Smooth muscle cell (in vitro differentiated cells): Measurements from ENCODE around the gene SYNGR1. TPM values are rescaled to one million over a fixed set of nuclear protein-coding genes. Genes with fewer than 3 reads are reported as not detected.

Source experiments
- DNase-seq: peaks from one replicate; lab custom pipeline; 2025; ENCODE audit not compliant: unreplicated experiment; lab: John Stamatoyannopoulos, UW
- H2AFZ ChIP-seq: fragments of 200-600 bp; sonication (generic); 2 replicates; pipeline ENCODE4 v1.6.0; 2016; ENCODE audit warnings: antibody characterized with exemption, low read depth, mild to moderate bottlenecking
- H3F3A ChIP-seq: fragments of 200-600 bp; sonication (generic); 2 replicates; pipeline ENCODE4 v1.6.0; 2017; ENCODE audit warnings: antibody characterized with exemption, low read depth
- H3K27ac ChIP-seq: fragments of 200-600 bp; sonication (generic); 2 replicates; pipeline ENCODE4 v1.5.1; 2016; ENCODE audit warnings: low read depth, mild to moderate bottlenecking
- H3K27me3 ChIP-seq: fragments of 200-600 bp; sonication (generic); 2 replicates; pipeline ENCODE4 v1.6.1; 2016; ENCODE audit warnings: low read depth, mild to moderate bottlenecking
- H3K36me3 ChIP-seq: fragments of 200-600 bp; sonication (generic); 2 replicates; pipeline ENCODE4 v1.5.1; 2016; ENCODE audit warnings: low read depth
- H3K4me1 ChIP-seq: fragments of 200-600 bp; sonication (generic); 2 replicates; pipeline ENCODE4 v1.5.1; 2016; ENCODE audit warnings: low read depth
- H3K4me2 ChIP-seq: fragments of 200-600 bp; sonication (generic); 2 replicates; pipeline ENCODE4 v1.6.0; 2016; ENCODE audit warnings: mild to moderate bottlenecking
- H3K4me3 ChIP-seq: fragments of 200-600 bp; sonication (generic); 2 replicates; pipeline ENCODE4 v1.5.1; 2016; ENCODE audit warnings: mild to moderate bottlenecking
- H3K79me2 ChIP-seq: fragments of 200-600 bp; sonication (generic); 2 replicates; pipeline ENCODE4 v1.6.0; 2016; ENCODE audit warnings: low read depth, mild to moderate bottlenecking
- H3K9ac ChIP-seq: fragments of 200-600 bp; sonication (generic); 2 replicates; pipeline ENCODE4 v1.6.0; 2016; ENCODE audit warnings: low read depth
- H3K9me3 ChIP-seq: fragments of 200-600 bp; sonication (generic); replicated peaks from 2 replicates; pipeline ENCODE4 v1.5.1; 2016; ENCODE audit warnings: low read depth
- H4K20me1 ChIP-seq: fragments of 200-600 bp; sonication (generic); 2 replicates; pipeline ENCODE4 v1.6.0; 2016; ENCODE audit warnings: low read depth
- WGBS: methylation state at CpG from one replicate; pipeline ENCODE4 v1.1.7; 2016; ENCODE audit warnings: low lambda C conversion rate; 5-methylcytosine and 5-hydroxymethylcytosine counted together
- polyA plus RNA-seq: library from polyadenylated mRNA; unstranded; fragments of >200 nt; fragmentation: Nextera tagmentation; extraction: Ambion mirVana; gene quantifications from 2 replicates; pipeline ENCODE4 v1.2.1, GENCODE V29; 2016
- total RNA-seq: library from RNA; depleted of rRNA; stranded (reverse); fragments of >200 nt; gene quantifications from 2 replicates; pipeline ENCODE4 v1.2.3, GENCODE V29; 2014
- TF ChIP-seq, protein P1 (sequence below): fragments of 200-600 bp; sonication (generic); IDR thresholded peaks from 2 replicates; pipeline ENCODE4 v1.5.1; 2017; ENCODE audit warnings: borderline replicate concordance, mild to moderate bottlenecking, antibody characterized with exemption; ENCODE audit not compliant: insufficient read depth, poor library complexity, severe bottlenecking

The SYNGR1 gene
- total and polyA plus RNA-seq, 2 experiments from 2014 or later: 26.7 to 58.0 TPM

DNA sequence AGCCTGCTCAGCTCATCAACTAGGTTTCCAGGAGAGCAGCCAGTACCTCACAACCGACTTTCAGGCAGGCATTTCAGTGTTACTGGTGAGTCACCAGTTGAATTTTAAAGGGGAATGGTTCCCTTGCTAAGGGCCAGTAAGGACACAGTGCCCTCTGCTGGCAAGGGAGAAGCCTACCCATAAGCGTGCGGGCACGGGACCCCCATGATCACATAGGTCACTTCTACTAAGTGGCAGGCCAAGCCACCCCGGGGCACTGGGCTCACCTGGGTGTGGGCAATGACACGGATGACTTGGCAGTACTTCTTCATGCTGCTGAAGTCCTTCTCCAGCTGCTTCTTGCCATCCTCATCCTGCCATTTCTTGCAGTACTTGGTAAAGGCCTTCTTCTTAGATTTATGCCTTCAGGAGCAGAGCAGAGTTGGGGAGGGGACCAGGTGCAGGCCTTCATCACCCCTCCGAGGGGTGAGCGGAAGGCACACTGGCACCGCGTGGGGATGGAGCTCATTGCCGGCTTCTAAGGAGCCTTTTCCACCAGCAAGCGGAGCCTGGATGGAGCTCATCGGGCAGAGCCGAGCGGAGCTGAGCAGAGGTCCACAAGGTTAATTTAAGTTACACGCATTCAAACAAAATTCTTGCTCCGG, 33.2 kb upstream of the SYNGR1 start:
- 55% methylated on average over 17 of the region's 17 CpGs for WGBS
- no peak overlapping the region for H2AFZ ChIP-seq
- peak overlapping the region; percentile 94 for H3K27ac ChIP-seq
- peak overlapping the region; percentile 89 for H3K9ac ChIP-seq
- H3F3A ChIP-seq: peaks cover 66% of the 10 kb centered on the region
- TF ChIP-seq, protein P1, sequence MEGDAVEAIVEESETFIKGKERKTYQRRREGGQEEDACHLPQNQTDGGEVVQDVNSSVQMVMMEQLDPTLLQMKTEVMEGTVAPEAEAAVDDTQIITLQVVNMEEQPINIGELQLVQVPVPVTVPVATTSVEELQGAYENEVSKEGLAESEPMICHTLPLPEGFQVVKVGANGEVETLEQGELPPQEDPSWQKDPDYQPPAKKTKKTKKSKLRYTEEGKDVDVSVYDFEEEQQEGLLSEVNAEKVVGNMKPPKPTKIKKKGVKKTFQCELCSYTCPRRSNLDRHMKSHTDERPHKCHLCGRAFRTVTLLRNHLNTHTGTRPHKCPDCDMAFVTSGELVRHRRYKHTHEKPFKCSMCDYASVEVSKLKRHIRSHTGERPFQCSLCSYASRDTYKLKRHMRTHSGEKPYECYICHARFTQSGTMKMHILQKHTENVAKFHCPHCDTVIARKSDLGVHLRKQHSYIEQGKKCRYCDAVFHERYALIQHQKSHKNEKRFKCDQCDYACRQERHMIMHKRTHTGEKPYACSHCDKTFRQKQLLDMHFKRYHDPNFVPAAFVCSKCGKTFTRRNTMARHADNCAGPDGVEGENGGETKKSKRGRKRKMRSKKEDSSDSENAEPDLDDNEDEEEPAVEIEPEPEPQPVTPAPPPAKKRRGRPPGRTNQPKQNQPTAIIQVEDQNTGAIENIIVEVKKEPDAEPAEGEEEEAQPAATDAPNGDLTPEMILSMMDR: peak; percentile 94
- H3K27me3 ChIP-seq: no peaks in the 10 kb centered on the region
- H4K20me1 ChIP-seq: peaks cover 78% of the 10 kb centered on the region
- H3K36me3 ChIP-seq: peaks cover 7% of the 10 kb centered on the region
- peak overlapping the region; percentile 94 for H3K4me3 ChIP-seq
- H3K4me1 ChIP-seq: peaks cover 30% of the 10 kb centered on the region
- peak overlapping the region; percentile 98 for H3K4me2 ChIP-seq
- DNase-seq: peak; percentile 37
- peaks cover 57% of the 10 kb centered on the region for H3K79me2 ChIP-seq
- H3K9me3 ChIP-seq: no peaks in the 10 kb centered on the region

DNA sequence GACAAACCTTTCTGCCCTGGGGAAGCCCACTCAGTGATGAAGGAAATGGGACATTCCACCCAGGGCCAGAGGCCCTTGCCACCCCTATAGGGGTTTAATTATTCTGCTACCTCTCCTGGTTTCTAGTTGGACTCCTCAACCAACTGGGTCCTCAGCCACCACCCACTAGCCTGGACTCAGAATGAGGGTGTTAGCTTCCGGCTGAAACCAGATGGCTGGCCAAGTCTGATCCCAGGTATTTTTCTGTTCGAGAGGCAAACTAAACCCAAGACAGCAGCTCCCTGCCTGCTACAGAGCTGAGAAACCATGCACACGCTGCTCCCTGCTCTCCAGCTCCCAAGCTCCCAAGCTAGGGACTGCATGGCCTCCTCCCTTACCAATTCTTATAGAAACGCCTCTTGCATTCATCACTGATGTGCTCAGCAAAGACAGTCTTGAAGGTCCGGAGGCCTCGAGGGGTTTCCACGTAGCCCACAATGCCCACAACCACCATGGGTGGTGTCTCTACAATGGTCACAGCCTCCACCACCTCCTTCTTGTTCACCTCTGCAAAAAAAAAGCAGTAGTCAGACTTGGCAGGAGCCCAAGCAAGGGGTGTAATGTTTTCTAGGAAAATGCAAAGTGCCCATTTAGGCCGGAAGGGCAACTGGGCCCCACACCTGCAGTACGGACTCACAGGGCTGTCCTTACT, 32.6 kb upstream of the SYNGR1 start:
- Histone ChIP-seq H3K36me3 (peaks cover 7% of the 10 kb centered on the region), H3F3A (peaks cover 59% of the 10 kb centered on the region), H3K4me1 (peaks cover 30% of the 10 kb centered on the region), H3K4me3 (peak overlapping the region; percentile 94), H3K9me3 (no peaks in the 10 kb centered on the region), H2AFZ (no peak overlapping the region), H3K27me3 (no peaks in the 10 kb centered on the region), H3K9ac (peak overlapping the region; percentile 89), H3K27ac (peak overlapping the region; percentile 94), H4K20me1 (peaks cover 71% of the 10 kb centered on the region), H3K79me2 (peaks cover 57% of the 10 kb centered on the region), H3K4me2 (peak overlapping the region; percentile 98)
- TF ChIP-seq, protein P1: no peak
- WGBS: 30% methylated on average over 9 of the region's 9 CpGs
- DNase-seq: no peak

DNA sequence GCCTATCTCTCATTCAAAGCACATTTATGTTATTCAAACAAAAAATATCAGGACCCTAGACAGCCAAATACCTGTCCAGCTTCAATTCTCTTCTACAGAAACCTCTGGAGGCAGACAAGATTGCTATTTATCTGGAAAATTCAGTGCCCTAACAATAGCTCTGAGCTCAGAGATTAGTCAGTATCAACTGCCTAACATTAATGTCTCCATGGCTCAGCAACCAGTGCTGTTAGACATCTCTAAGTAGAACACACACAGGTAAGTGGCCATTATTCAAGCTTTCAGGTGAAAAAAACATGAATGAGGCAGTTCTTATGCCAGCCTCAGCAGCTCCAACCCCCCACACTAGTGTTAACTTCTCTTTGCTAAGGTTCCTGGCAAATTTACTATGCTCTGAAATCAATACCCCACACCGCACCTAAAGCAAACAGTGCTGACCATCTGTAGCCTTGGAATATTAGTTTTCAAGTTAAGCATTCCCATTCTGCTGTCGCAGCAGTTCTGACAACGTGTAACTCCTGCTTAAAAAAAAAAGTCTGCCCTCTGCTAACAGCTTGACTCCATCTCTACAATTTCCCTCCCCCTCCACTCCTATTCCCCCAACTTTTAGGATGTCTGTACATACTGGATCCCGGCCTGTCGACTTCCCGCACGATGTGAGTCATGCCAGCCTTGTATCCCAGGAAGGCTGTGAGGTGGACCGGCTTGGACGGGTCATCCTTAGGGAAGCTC, 31.9 kb upstream of the SYNGR1 start:
- Histone ChIP-seq H3K36me3 (peaks cover under 1% of the 10 kb centered on the region), H3K4me1 (peaks cover 30% of the 10 kb centered on the region), H3K9me3 (no peaks in the 10 kb centered on the region), H3K4me2 (peak overlapping the region; percentile 98), H4K20me1 (peaks cover 64% of the 10 kb centered on the region), H3K9ac (peak overlapping the region; percentile 89), H2AFZ (no peak overlapping the region), H3K79me2 (peaks cover 57% of the 10 kb centered on the region), H3K4me3 (peak overlapping the region; percentile 94), H3K27ac (peak overlapping the region; percentile 94), H3K27me3 (no peaks in the 10 kb centered on the region), H3F3A (peaks cover 52% of the 10 kb centered on the region)
- DNase-seq: no peak
- WGBS: 6% methylated on average over 9 of the region's 9 CpGs
- TF ChIP-seq, protein P1: no peak
